ENCODE results near the gene COL16A1. TPM values are rescaled to one million over a fixed set of nuclear protein-coding genes. Genes with fewer than 3 reads are reported as not detected.

The COL16A1 gene
- total RNA-seq, 6 donors from 2014 or later = 15.2 to 103 (median 40.7) TPM

DNA sequence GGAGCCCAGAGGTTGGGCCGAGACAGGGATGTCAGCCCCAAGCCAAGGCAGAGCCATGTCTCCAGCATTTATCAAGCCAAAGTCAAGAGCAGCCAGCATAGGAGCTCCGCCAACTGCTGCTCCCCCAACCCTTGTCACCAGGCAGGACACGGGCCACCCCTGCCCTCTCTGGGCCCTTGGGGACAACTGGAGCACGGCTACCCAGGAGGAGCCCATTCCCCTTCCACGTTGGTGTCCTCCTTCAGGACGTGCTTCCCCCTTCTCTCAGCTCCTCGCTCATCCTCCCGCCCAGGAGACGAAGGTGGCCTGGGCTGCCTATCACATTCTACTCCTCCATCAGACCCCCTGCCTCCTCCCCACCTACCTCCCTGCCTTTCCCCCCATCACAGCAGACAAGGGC lies 39.3 kb downstream of the COL16A1 start:
- WGBS, 2 donors = 89 to 90% methylated on average over 8 to 9 of the region's 9 CpGs
- DNase-seq = no peak
- H3K4me1 ChIP-seq = peaks cover 1 to 19% (median 7%) of the 10 kb centered on the region in 4 donors
- ATAC-seq (ENCODE audit: low FRiP score in 2 of 2) = no peak
- H3K4me3 ChIP-seq = no peak overlapping the region
- no peaks in the 10 kb centered on the region for H3K9me3 ChIP-seq
- TF ChIP-seq POLR2A (IDR thresholded peaks at IDR 0.05) (no peak), EP300 (IDR thresholded peaks at IDR 0.05) (no peak), POLR2AphosphoS5 (IDR thresholded peaks at IDR 0.05) (no peak)
- TF ChIP-seq, protein P1, sequence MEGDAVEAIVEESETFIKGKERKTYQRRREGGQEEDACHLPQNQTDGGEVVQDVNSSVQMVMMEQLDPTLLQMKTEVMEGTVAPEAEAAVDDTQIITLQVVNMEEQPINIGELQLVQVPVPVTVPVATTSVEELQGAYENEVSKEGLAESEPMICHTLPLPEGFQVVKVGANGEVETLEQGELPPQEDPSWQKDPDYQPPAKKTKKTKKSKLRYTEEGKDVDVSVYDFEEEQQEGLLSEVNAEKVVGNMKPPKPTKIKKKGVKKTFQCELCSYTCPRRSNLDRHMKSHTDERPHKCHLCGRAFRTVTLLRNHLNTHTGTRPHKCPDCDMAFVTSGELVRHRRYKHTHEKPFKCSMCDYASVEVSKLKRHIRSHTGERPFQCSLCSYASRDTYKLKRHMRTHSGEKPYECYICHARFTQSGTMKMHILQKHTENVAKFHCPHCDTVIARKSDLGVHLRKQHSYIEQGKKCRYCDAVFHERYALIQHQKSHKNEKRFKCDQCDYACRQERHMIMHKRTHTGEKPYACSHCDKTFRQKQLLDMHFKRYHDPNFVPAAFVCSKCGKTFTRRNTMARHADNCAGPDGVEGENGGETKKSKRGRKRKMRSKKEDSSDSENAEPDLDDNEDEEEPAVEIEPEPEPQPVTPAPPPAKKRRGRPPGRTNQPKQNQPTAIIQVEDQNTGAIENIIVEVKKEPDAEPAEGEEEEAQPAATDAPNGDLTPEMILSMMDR (IDR thresholded peaks at IDR 0.05) = no peak
- no peaks in the 10 kb centered on the region for H3K27me3 ChIP-seq
- no peaks in the 10 kb centered on the region for H3K36me3 ChIP-seq
- H3K27ac ChIP-seq = no peak overlapping the region

DNA sequence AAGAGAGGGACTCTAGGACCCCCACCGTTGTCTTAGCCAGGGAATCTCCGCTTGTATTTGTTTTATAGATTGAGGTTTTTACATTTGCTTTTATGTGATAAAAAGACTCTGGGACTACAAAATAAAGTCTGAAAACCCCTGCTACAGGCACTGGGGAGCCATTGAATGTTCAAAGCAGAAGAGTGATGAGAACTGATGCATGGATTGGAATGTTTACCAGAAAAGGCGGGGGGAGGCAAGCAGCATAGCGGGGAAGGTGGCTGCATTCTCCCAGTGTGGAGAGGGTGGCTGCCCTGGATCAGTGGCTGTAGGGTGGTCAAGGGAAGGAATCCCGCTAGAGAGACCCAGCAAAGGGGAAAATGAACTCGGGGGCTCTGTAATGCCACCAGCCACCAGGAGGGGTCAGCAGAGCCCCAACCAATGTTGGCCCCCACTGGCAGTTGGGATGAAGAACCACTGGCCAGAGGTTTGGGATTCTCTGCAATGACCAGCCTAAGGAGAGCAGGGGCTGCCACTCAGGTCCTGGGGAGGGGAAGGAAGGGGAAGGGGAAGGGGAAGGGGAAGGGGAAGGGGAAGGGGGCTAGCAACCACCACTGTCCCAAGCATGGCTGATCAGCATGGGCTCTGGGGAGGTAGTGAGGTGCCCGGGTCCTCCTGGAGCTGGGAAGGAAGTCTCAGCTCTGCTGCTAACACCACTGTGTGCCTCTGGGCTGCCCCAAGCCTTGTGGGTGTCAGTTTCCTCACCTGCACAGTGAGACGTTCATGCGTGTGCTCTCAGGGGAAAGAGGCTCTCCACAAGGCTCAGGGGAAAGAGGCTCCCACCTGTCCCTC lies 40.0 kb downstream of the COL16A1 start:
- no peak overlapping the region for H3K4me3 ChIP-seq
- peak; percentile 4 to 67 for ATAC-seq (ENCODE audit: low FRiP score in 2 of 2)
- no peaks in the 10 kb centered on the region for H3K27me3 ChIP-seq
- H3K4me1 ChIP-seq = peaks cover 0 to 16% (median 3%) of the 10 kb centered on the region in 4 donors
- DNase-seq = peak in 1 of 2 donors; percentile 55
- no peaks in the 10 kb centered on the region for H3K9me3 ChIP-seq
- WGBS, 2 donors = 34 to 47% methylated on average over 7 to 9 of the region's 9 CpGs
- H3K36me3 ChIP-seq = no peaks in the 10 kb centered on the region
- H3K27ac ChIP-seq = no peak overlapping the region
- no peak for TF ChIP-seq POLR2A (IDR thresholded peaks at IDR 0.05)
- no peak for TF ChIP-seq POLR2AphosphoS5 (IDR thresholded peaks at IDR 0.05)
- TF ChIP-seq, protein P1 (IDR thresholded peaks at IDR 0.05) = peak; percentile 90 to 97 (median 93)
- no peak for TF ChIP-seq EP300 (IDR thresholded peaks at IDR 0.05)

DNA sequence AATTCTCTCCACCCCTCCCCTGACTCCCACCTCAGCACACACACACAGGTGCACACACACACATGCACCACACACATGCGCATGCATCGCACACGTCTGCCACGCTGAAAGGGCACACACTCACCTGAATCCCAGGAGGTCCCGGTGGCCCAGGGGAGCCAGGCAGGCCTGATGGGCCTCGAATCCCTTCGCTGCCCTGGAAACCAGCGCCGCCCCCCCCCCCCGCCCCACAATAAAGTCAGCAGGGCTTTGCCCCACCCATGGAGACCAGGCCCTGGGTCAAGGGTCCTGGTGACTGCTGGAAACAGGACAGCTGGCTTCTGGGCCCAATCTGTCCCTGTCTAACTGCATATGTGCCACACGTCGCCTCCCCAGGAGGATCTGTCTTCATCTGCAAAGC lies 41.4 kb downstream of the COL16A1 start:
- no peaks in the 10 kb centered on the region for H3K9me3 ChIP-seq
- no peaks in the 10 kb centered on the region for H3K27me3 ChIP-seq
- no peak overlapping the region for H3K4me3 ChIP-seq
- H3K4me1 ChIP-seq = peaks cover 0 to 16% (median 3%) of the 10 kb centered on the region in 4 donors
- no peak for ATAC-seq (ENCODE audit: low FRiP score in 2 of 2)
- no peak for TF ChIP-seq POLR2AphosphoS5 (IDR thresholded peaks at IDR 0.05)
- no peak for TF ChIP-seq POLR2A (IDR thresholded peaks at IDR 0.05)
- TF ChIP-seq, protein P1 (IDR thresholded peaks at IDR 0.05) = no peak
- TF ChIP-seq EP300 (IDR thresholded peaks at IDR 0.05) = no peak
- 91% methylated on average over 12 of the region's 12 CpGs; no CpG with 5 or more reads in 1 of the 2 donors for WGBS, 2 donors
- no peaks in the 10 kb centered on the region for H3K36me3 ChIP-seq
- no peak overlapping the region for H3K27ac ChIP-seq
- DNase-seq = peak in 1 of 2 donors; percentile 57

DNA sequence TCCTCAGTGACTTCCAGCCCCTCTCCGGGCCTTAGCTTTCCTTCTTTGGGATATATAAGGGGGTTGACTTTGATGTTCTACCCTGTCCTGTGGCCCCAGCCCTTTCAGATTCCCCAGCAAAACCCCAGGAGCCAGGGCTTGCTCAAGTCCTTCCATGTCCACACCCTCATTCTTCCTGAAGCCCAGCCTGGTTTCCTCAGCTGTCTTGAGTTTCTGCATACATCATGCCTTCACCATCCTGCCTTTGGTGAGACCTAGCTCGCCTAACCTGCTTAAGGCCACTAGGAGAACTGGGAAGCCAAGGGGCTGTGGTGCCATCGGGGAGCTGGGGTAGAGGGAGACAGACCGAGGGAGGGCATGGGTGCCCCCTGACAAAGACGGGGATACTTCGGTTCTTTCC lies 42.0 kb downstream of the COL16A1 start:
- no peak for DNase-seq

More for the DNA sequence above, 42.0 kb downstream of the COL16A1 start:
- Histone ChIP-seq H3K27me3 (no peaks in the 10 kb centered on the region), H3K4me3 (no peak overlapping the region), H3K27ac (no peak overlapping the region), H3K4me1 (peaks cover 0 to 11% (median 3%) of the 10 kb centered on the region in 4 donors), H3K9me3 (no peaks in the 10 kb centered on the region), H3K36me3 (no peaks in the 10 kb centered on the region)
- TF ChIP-seq, protein P1 (IDR thresholded peaks at IDR 0.05) = no peak
- TF ChIP-seq EP300 (IDR thresholded peaks at IDR 0.05) (no peak), POLR2AphosphoS5 (IDR thresholded peaks at IDR 0.05) (no peak), POLR2A (IDR thresholded peaks at IDR 0.05) (no peak)
- ATAC-seq (ENCODE audit: low FRiP score in 2 of 2) = no peak
- 88 to 90% methylated on average over 6 of the region's 6 CpGs for WGBS, 2 donors
